Measurements from ENCODE around the gene LRFN2.

- no peak for TF ChIP-seq JUNB (IDR thresholded peaks at IDR 0.05; ENCODE audit: unreplicated experiment)
- TF ChIP-seq, protein P1, sequence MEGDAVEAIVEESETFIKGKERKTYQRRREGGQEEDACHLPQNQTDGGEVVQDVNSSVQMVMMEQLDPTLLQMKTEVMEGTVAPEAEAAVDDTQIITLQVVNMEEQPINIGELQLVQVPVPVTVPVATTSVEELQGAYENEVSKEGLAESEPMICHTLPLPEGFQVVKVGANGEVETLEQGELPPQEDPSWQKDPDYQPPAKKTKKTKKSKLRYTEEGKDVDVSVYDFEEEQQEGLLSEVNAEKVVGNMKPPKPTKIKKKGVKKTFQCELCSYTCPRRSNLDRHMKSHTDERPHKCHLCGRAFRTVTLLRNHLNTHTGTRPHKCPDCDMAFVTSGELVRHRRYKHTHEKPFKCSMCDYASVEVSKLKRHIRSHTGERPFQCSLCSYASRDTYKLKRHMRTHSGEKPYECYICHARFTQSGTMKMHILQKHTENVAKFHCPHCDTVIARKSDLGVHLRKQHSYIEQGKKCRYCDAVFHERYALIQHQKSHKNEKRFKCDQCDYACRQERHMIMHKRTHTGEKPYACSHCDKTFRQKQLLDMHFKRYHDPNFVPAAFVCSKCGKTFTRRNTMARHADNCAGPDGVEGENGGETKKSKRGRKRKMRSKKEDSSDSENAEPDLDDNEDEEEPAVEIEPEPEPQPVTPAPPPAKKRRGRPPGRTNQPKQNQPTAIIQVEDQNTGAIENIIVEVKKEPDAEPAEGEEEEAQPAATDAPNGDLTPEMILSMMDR (conservative IDR thresholded peaks at IDR 0.05; ENCODE audit: low read depth in 2 of 2): no peak
- TF ChIP-seq POLR2AphosphoS5 (IDR thresholded peaks at IDR 0.05; ENCODE audit: low read depth): no peak
- TF ChIP-seq, protein P2, sequence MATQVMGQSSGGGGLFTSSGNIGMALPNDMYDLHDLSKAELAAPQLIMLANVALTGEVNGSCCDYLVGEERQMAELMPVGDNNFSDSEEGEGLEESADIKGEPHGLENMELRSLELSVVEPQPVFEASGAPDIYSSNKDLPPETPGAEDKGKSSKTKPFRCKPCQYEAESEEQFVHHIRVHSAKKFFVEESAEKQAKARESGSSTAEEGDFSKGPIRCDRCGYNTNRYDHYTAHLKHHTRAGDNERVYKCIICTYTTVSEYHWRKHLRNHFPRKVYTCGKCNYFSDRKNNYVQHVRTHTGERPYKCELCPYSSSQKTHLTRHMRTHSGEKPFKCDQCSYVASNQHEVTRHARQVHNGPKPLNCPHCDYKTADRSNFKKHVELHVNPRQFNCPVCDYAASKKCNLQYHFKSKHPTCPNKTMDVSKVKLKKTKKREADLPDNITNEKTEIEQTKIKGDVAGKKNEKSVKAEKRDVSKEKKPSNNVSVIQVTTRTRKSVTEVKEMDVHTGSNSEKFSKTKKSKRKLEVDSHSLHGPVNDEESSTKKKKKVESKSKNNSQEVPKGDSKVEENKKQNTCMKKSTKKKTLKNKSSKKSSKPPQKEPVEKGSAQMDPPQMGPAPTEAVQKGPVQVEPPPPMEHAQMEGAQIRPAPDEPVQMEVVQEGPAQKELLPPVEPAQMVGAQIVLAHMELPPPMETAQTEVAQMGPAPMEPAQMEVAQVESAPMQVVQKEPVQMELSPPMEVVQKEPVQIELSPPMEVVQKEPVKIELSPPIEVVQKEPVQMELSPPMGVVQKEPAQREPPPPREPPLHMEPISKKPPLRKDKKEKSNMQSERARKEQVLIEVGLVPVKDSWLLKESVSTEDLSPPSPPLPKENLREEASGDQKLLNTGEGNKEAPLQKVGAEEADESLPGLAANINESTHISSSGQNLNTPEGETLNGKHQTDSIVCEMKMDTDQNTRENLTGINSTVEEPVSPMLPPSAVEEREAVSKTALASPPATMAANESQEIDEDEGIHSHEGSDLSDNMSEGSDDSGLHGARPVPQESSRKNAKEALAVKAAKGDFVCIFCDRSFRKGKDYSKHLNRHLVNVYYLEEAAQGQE (IDR thresholded peaks at IDR 0.05; ENCODE audit: unreplicated experiment): no peak
- TF ChIP-seq STAT1 (IDR thresholded peaks at IDR 0.05; ENCODE audit: unreplicated experiment): no peak
- TF ChIP-seq CREB1 (CRISPR knock-in tag; IDR thresholded peaks at IDR 0.05; ENCODE audit: low read depth): no peak
- TF ChIP-seq EZH2phosphoT487 (IDR thresholded peaks at IDR 0.05; ENCODE audit: unreplicated experiment): no peak
- no peak for TF ChIP-seq ETS1 (IDR thresholded peaks at IDR 0.05)
- no peak for TF ChIP-seq EZH2 (IDR thresholded peaks at IDR 0.05; ENCODE audit: low read depth, unreplicated experiment)
- TF ChIP-seq NANOG (IDR thresholded peaks at IDR 0.05; ENCODE audit: borderline replicate concordance): no peak
- TF ChIP-seq ZNF114 (CRISPR knock-in tag; IDR thresholded peaks at IDR 0.05): no peak
- TF ChIP-seq, protein P3, sequence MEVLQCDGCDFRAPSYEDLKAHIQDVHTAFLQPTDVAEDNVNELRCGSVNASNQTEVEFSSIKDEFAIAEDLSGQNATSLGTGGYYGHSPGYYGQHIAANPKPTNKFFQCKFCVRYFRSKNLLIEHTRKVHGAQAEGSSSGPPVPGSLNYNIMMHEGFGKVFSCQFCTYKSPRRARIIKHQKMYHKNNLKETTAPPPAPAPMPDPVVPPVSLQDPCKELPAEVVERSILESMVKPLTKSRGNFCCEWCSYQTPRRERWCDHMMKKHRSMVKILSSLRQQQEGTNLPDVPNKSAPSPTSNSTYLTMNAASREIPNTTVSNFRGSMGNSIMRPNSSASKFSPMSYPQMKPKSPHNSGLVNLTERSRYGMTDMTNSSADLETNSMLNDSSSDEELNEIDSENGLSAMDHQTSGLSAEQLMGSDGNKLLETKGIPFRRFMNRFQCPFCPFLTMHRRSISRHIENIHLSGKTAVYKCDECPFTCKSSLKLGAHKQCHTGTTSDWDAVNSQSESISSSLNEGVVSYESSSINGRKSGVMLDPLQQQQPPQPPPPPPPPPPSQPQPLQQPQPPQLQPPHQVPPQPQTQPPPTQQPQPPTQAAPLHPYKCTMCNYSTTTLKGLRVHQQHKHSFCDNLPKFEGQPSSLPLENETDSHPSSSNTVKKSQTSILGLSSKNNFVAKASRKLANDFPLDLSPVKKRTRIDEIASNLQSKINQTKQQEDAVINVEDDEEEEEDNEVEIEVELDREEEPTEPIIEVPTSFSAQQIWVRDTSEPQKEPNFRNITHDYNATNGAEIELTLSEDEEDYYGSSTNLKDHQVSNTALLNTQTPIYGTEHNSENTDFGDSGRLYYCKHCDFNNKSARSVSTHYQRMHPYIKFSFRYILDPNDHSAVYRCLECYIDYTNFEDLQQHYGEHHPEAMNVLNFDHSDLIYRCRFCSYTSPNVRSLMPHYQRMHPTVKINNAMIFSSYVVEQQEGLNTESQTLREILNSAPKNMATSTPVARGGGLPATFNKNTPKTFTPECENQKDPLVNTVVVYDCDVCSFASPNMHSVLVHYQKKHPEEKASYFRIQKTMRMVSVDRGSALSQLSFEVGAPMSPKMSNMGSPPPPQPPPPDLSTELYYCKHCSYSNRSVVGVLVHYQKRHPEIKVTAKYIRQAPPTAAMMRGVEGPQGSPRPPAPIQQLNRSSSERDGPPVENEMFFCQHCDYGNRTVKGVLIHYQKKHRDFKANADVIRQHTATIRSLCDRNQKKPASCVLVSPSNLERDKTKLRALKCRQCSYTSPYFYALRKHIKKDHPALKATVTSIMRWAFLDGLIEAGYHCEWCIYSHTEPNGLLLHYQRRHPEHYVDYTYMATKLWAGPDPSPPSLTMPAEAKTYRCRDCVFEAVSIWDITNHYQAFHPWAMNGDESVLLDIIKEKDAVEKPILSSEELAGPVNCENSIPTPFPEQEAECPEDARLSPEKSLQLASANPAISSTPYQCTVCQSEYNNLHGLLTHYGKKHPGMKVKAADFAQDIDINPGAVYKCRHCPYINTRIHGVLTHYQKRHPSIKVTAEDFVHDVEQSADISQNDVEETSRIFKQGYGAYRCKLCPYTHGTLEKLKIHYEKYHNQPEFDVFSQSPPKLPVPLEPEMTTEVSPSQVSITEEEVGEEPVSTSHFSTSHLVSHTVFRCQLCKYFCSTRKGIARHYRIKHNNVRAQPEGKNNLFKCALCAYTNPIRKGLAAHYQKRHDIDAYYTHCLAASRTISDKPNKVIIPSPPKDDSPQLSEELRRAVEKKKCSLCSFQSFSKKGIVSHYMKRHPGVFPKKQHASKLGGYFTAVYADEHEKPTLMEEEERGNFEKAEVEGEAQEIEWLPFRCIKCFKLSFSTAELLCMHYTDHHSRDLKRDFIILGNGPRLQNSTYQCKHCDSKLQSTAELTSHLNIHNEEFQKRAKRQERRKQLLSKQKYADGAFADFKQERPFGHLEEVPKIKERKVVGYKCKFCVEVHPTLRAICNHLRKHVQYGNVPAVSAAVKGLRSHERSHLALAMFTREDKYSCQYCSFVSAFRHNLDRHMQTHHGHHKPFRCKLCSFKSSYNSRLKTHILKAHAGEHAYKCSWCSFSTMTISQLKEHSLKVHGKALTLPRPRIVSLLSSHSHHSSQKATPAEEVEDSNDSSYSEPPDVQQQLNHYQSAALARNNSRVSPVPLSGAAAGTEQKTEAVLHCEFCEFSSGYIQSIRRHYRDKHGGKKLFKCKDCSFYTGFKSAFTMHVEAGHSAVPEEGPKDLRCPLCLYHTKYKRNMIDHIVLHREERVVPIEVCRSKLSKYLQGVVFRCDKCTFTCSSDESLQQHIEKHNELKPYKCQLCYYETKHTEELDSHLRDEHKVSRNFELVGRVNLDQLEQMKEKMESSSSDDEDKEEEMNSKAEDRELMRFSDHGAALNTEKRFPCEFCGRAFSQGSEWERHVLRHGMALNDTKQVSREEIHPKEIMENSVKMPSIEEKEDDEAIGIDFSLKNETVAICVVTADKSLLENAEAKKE (CRISPR knock-in tag; IDR thresholded peaks at IDR 0.05): no peak
- TF ChIP-seq ZNF331 (CRISPR knock-in tag; IDR thresholded peaks at IDR 0.05; ENCODE audit: low read depth): no peak
Observed at GRCh38 chr6:40556023-40556422, 31.1 kb downstream of the LRFN2 start.

All from GM23338 (cell line).